ENCODE measurements around the gene CALN1. TPM values are rescaled to one million over a fixed set of nuclear protein-coding genes. Genes with fewer than 3 reads are reported as not detected.

CALN1 gene
- total RNA-seq, 1 experiment from 2014 or later, result 0.05 TPM

DNA sequence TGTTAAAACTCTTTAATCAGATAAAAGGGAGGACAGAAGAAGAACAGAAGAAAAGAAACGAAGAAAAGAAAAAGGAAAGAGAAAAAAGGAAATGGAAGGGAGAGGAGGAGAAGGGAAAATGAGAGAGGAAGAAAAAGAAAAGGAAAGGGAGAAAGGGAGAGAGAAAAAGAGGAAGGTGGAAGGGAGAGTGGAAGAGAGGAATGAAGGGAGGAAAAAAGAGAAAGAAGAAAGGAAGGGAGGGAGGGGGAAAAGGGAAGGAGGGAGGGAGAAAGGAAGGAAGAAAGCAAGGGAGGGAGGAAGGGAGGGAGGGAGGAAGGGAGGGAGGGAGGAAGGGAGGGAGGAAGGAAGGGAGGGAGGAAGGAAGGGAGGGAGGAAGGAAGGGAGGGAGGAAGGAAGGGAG is 305.7 kb downstream of the CALN1 start:
- ChIA-PET CTCF (no interaction called here), POLR2A (no interaction called here)
- BruUV-seq (replicated peaks), result no TSS peak
- TF ChIP-seq TCF7L2 (IDR thresholded peaks at IDR 0.05; ENCODE audit: low read depth, low read length), result no peak
- no peak for TF ChIP-seq POLR2AphosphoS5 (IDR thresholded peaks at IDR 0.05; ENCODE audit: low read depth, low read length)
- no peak for TF ChIP-seq SIN3A (IDR thresholded peaks at IDR 0.05; ENCODE audit: borderline replicate concordance, insufficient read depth, low read depth, low read length)
- TF ChIP-seq REST (IDR thresholded peaks at IDR 0.05; ENCODE audit: insufficient read depth in 1 of 2, low read depth in 2 of 2, low read length in 1 of 2), result no peak
- TF ChIP-seq CTCF (IDR thresholded peaks at IDR 0.05), result no peak
- no peak overlapping the region for H3K4me3 ChIP-seq (ENCODE audit: low read depth in 2 of 2, low read length in 2 of 2)
- no peaks in the 10 kb centered on the region for H3K4me1 ChIP-seq (ENCODE audit: control insufficient read depth, insufficient read depth, low read length)
- H3K9me3 ChIP-seq (ENCODE audit: control insufficient read depth, insufficient read depth, low read depth, low read length), result 0 out of 2 replicates have a peak, but pooled peaks cover 6% of the 10 kb centered on the region
- DNase-seq (ENCODE audit: low read depth, low spot score) (no peak), ATAC-seq (no peak)
- H3K27ac ChIP-seq (ENCODE audit: low read length), result no peak overlapping the region
- intact Hi-C loops (cut with micrococcal nuclease; ENCODE audit: unreplicated experiment), result no loop called here
- in situ Hi-C loops (cut with HindIII; ENCODE audit: low pct_unique_long_range_greater_than_20kb, low sequenced_read_pairs), result no loop called here
- H3K27me3 ChIP-seq (ENCODE audit: control insufficient read depth, insufficient read depth, low read length), result no peaks in the 10 kb centered on the region; the same call in 1 of the 2 replicates
- no peaks in the 10 kb centered on the region for H3K36me3 ChIP-seq (ENCODE audit: control insufficient read depth, insufficient read depth, low read length)

DNA sequence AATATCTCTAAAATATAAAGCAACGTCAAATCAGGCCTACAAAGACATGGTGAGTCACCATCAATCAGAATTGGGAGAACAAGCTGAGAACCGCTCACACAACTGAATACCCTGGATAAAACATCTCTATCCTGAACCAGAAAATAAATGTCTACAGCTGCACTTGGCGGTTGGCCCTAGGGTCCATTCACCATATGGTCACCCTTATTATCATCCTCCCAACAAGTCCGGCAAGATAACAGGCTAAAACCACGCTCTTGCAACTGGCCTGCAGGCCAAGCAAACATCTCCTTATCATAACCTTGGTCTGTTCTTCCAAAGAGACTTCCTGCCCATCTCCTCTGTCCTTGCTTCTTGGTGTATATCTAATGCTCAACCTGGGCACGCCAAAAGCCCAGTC is 310.7 kb downstream of the CALN1 start:
- POLR2A ChIA-PET, result no interaction called here
- no TSS peak for BruUV-seq (replicated peaks)
- Histone ChIP-seq H3K4me1 (ENCODE audit: control insufficient read depth, insufficient read depth, low read length) (no peaks in the 10 kb centered on the region), H3K9me3 (ENCODE audit: control insufficient read depth, insufficient read depth, low read depth, low read length) (no peaks in the 10 kb centered on the region), H3K27ac (ENCODE audit: low read length) (no peak overlapping the region), H3K27me3 (ENCODE audit: control insufficient read depth, insufficient read depth, low read length) (no peaks in the 10 kb centered on the region; the same call in 1 of the 2 replicates), H3K36me3 (ENCODE audit: control insufficient read depth, insufficient read depth, low read length) (no peaks in the 10 kb centered on the region), H3K4me3 (ENCODE audit: low read depth in 2 of 2, low read length in 2 of 2) (no peak overlapping the region)
- CTCF ChIA-PET, result no interaction called here
- in situ Hi-C loops (cut with HindIII; ENCODE audit: low pct_unique_long_range_greater_than_20kb, low sequenced_read_pairs), result no loop called here
- ATAC-seq, result no peak
- intact Hi-C loops (cut with micrococcal nuclease; ENCODE audit: unreplicated experiment), result no loop called here
- TF ChIP-seq SIN3A (IDR thresholded peaks at IDR 0.05; ENCODE audit: borderline replicate concordance, insufficient read depth, low read depth, low read length) (no peak), REST (IDR thresholded peaks at IDR 0.05; ENCODE audit: insufficient read depth in 1 of 2, low read depth in 2 of 2, low read length in 1 of 2) (no peak), CTCF (IDR thresholded peaks at IDR 0.05) (no peak), TCF7L2 (IDR thresholded peaks at IDR 0.05; ENCODE audit: low read depth, low read length) (no peak), POLR2AphosphoS5 (IDR thresholded peaks at IDR 0.05; ENCODE audit: low read depth, low read length) (no peak)
- DNase-seq (ENCODE audit: low read depth, low spot score), result no peak

Measured in Panc1 (cell line).